Measurements from ENCODE around the gene PRKCB.

GRCh38 chr16:23905027-23905426, 69.2 kb downstream of the PRKCB start:
- TF ChIP-seq, protein P1, sequence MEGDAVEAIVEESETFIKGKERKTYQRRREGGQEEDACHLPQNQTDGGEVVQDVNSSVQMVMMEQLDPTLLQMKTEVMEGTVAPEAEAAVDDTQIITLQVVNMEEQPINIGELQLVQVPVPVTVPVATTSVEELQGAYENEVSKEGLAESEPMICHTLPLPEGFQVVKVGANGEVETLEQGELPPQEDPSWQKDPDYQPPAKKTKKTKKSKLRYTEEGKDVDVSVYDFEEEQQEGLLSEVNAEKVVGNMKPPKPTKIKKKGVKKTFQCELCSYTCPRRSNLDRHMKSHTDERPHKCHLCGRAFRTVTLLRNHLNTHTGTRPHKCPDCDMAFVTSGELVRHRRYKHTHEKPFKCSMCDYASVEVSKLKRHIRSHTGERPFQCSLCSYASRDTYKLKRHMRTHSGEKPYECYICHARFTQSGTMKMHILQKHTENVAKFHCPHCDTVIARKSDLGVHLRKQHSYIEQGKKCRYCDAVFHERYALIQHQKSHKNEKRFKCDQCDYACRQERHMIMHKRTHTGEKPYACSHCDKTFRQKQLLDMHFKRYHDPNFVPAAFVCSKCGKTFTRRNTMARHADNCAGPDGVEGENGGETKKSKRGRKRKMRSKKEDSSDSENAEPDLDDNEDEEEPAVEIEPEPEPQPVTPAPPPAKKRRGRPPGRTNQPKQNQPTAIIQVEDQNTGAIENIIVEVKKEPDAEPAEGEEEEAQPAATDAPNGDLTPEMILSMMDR (conservative IDR thresholded peaks at IDR 0.05 in 1 of 2, IDR thresholded peaks at IDR 0.05 in 1 of 2; ENCODE audit: extremely low read depth in 1 of 2, insufficient read depth in 1 of 2, low read depth in 1 of 2, low read length in 2 of 2), result no peak
- TF ChIP-seq EZH2 (IDR thresholded peaks at IDR 0.05; ENCODE audit: borderline replicate concordance, low read length), result no peak
